NCI-H748 (cell line): ENCODE measurements around the gene COL23A1.

Source experiments
- DNase-seq: peaks from one replicate; lab custom pipeline; 2025; ENCODE audit not compliant: unreplicated experiment; lab: John Stamatoyannopoulos, UW

COL23A1 gene

DNA sequence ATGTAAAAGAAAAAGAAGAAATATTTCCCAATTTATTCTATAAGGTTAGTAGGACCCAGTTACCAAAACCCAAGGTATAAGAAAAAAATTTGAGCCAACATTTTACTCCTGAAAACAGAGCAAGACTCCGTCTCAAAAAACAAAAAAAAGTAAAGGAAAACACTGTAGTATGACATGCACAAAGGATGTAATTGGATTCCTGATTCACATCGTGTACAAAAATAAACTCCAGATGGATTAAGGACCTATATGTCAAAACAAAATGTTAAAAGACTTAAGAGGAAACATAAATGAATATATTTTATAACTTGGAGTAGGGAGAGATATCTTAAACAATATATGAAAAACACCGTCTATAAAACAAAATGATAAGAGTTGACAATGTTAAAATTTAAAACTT, 371.4 kb downstream of the COL23A1 start:
- no peak for DNase-seq

DNA sequence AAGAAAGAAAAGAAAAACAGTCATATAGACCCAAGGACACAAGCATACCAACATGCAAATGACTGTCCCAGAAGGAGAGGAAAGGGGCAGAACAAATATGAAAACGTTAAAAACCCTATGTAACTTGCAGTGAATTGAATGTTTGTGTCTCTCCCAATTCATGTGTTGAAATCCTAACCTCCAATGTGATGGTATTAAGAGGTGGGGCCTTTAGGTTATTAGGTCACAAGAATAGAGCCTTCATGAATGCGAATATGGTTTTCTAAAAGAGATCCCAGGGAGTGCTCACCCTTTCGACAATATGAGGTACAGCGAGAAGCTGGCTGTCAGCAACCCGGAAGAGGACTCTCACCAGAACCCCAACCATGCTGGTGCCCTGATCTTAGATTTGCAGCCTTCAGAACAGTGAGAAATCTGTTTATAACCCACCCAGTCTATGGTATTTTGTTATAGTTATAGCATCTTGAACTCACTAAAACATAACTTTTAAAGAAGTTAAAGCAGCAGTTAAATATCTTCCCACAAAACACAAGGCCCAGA, 371.9 kb downstream of the COL23A1 start:
- no peak for DNase-seq

DNA sequence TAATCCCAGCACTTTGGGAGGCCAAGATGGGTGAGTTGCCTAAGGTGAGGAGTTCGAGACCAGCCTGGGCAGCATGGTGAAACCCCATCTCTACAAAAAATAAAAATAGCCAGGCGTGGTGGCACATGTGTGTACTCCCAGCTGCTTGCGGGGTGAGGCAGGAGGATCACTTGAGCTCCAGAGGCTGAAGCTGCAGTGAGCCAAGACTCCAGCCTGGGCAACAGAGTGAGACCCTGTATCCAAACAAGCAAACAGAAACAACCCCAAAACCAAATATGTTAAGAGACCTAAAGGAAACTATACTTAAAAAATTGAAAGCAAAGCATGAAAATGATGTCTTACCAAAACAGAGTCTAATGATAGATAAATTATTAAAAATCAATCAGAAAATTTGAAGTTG, 373.4 kb downstream of the COL23A1 start:
- DNase-seq: no peak

DNA sequence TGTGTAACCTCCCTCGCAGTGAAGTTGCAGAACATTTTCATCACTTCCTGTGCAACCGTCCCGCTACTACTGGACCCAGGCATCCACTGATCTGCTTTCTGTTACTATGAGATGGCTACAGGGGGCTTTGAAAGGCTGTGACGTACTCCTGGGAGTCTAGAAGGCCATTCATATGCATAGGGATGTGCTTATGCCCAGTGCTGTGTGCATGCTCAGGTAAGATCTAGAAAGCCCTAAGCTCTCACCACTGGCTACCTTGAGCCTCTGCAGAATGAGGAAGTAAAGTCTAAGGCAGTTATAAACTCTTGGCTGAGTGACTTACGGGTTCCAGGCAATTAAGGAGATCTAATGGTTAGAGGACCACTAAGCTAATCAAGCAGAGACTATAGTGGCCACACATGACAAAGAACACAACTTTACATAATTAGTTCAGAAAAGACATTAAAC, 374.1 kb downstream of the COL23A1 start:
- no peak for DNase-seq

DNA sequence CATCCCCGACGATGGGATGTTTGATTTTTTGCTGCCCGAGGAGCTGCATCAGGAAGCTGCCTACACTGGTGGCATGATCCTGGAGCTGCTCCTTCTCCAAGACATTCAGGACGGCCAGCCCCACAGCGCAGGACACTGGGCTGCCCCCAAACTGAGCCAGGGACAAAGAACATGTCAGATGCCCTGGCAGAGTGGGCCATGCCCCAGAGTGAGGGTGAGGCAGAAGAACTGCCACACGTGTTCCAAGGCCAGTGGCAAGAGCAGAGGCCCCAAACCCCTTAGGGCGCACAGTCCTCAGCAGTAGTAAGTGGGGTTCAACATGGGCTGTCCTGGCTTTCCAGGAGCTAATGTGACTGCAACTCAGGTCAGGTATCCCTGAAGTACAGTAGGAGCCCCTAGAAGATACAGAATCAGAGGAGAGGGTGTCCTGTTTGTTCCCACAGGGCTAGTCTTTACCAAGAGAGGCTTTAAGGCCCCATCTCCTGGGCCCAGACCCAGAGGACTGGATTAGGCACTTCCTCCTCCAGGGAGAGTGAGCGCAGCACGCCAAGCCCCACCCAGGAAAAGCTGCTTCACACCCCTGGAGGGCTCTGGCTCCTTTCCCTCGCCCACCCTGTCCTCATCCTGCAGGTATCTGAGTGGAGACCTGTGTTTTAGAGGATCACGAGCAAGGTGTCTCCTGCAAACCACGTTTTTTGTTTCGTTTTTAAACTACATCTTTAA, 374.8 kb downstream of the COL23A1 start:
- DNase-seq: no peak

DNA sequence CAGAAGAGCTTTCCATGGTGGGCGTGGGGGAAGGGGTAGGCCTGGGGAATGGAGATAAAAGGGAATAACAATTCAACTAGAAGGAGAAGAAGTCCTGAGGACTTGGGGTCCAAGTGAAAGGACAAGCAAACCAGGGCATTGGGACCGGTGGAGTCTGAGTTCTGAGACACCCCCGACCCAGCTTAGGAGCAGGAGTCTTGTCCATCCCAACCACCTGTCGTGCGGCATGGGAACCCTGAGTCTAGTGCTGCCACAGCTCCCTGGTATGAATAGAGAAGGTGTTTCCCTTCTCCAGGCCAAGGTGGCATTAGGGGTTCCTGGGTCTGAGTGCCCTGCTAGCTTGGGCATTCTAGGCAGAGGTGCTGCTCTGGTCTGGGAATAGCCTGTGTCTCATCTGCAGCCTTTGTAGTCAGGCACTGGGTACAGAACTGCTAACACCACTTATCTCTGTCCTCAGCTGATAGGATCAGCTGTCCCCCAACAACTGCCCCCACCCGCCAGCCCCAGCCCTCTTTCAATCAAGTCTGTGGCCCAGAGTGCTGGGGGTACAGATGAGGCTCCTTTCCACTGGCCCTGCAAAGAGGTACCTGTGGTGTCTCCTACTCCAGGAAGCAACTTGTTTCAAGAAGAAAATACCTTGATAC, 375.9 kb downstream of the COL23A1 start:
- DNase-seq: no peak

DNA sequence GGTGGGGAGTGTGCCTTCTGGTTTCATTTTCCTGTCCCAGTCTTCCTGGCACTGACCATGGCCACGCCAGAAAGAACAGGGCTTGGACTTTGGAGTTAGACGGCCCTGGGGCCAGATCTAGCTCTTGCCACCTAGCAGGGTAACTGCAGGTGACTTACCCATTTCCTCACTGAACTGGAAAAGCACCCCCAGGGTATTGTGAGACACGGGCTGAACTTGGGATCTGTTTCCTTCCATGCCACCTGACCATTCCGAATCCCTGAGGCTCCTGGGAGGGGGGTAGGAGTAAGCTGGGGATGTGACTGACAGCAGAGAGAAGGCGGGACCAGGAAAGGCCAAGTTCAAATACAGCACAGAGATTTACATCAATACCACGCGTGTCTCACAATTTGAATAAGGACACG, 376.4 kb downstream of the COL23A1 start:
- DNase-seq: no peak

DNA sequence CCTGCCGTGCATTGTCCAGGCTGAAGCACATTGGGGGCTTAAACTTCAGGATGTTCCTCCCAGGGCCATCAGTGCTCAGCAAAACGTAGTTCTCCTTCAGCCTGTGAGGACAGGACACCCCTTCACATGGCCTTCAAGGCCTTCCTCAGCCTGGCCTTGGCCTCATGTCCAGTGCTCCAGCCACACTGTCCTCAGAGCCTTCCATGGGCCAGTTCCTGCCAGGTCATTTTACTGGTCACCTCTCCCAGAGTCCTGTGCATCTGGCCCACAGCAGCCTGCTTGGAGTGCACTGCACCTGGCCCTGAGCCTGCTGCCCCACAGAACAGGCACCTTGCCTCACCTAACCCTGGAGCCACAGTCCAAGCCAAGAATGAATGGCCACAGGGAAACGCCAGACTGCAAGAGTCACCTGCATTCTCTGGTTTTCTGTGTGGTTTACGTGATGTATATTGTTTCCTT, 377.2 kb downstream of the COL23A1 start:
- no peak for DNase-seq

DNA sequence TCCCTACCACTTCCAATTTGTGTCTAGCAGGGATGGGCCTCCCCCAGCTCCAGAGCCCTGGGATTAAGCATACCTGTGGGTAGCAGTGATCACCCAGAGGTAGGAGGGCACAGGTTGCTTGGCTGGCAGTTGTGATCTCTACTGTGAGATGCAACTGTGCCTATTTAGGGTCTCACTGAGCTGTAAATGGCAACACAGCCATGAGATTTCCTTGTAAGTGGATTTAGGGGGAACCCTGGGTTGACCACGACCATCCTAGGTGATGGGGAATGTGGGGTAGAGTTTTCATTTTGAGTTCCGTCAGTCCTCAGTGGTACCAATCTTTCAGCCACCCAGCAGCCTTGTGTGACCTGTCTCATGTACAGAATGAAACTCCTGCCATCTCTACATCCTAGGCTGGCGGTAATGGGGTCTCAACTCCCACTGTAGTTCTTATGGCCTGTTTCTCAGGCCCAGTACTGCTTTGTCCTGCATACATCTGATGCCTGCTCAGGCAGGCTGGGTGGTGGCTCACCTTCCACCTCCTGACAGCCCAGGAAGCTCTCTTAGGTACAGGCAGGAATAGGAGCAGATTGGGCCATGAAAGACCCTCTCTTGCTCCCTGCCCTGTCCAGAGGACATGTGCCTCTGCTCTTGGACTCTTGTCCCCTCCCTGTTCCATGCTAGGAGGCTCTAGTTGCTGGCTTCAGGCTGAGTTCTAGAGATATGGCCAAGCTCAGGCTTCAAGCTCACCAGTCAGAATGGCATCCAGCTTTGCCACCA, 377.8 kb downstream of the COL23A1 start:
- DNase-seq: no peak

DNA sequence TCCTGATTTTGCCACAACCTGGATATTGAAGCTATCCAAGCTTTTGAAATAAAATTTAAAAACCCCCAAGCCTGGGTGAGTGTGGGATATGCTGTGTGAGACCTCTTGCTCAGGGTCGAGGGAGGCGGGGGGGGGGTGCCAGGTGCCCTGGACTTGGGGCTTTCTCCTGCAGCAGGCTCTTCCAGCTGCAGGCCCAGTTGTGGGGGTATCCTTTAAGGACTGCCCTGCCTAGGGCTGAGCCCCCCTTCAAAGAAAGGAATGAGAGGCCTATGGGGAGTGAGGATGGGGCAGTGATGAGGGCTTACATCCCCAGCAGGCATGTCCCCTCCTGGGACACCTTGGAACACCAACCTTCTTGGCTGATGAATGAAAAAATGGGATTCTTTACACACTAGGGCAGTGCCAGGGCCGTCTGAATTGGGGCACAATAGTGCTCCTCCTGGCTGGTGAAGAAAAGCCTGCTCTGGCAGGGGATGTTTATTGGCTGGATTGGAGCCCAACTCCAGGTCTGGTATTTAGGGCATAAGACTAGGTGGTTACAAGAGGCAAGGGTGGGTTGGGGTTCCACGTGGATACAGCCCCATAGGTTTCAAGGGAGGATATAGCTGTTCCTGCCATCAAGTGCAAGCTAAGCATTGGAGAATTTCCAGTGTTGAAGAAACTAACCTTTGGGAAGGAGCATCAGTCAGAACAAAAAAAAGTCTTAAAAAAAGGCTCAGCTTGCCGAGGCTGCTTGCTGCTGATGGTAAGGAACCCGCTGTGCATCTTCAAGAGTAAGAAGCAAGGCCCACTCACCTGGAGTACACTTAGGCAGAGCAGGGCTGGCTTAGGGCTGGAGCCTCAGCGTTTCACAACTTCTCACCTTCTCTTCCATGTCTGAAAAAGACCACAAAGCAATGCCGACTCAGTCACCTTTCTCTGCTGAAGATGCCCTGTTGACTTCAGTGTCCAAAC, 378.8 kb downstream of the COL23A1 start:
- no peak for DNase-seq

DNA sequence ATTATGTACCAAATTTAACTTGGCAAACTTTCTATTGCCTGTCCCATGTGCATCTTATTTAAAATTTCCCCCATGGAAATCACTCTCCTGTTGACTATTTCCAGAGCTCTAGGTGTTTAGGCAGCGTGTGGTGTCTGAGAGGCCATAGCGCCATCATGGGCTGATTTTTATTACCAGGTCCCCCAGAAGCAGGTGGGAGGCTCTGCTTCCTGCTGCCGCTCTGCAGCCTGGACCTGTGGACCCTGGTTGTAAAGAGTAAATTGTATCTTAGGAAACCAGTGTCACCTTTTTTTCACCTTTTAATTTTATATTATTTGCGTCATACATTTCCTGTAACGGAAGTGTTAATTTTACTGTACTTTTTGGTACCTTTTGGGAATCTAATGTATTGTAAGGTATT, 379.5 kb downstream of the COL23A1 start:
- DNase-seq: no peak

DNA sequence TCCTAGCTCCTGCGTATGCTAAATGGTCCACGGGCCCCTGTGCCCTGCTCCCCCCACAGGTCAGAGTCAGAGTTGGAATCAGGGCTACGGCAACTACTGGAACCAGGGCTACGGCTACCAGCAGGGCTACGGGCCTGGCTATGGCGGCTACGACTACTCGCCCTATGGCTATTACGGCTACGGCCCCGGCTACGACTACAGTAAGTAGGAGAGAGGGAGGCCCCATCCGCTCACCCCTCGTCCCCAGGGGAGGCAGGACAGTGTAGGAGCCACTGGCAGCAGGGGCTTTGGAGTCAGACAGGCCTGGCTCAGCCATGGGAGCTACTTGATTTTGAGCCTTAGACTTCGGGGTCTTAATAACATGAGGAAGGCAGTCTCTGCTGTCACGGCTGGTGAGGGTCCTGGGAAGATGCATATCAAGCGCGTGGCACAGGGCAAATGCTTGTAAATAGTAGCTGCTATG, 380.1 kb downstream of the COL23A1 start:
- DNase-seq: no peak

DNA sequence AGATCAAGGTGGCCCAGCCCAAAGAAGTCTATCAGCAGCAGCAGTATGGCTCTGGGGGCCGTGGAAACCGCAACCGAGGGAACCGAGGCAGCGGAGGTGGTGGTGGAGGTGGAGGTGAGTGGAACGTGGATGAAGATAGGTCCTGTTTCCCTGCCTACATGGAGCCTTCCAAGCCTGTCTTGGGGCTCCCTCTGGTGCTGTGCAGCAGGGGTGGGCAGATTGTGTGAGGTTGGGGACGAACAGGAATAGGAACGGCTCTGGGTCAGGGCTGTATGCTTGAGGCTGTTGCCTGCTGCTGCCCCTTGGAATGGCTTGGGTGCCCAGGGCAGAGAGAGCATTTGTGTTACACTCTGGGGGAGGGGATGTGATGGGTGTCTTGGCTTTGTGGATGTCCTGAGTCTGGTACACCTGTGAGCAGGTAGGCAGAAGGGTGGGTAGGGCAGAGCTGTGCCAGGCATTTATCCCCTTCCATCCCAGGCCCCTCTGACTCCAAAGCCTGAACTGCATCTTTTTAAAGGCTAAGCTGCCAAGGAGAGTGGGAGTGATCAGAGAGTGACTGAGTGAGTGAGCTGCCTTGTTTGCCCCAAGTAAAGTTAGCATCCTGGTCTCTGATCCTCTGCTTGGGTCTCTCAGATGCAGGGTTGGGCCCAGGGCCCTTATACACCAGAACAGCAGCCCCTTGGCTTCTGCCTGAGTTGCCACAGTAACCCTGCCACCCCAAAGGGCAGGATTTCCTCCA, 380.7 kb downstream of the COL23A1 start:
- DNase-seq: no peak

DNA sequence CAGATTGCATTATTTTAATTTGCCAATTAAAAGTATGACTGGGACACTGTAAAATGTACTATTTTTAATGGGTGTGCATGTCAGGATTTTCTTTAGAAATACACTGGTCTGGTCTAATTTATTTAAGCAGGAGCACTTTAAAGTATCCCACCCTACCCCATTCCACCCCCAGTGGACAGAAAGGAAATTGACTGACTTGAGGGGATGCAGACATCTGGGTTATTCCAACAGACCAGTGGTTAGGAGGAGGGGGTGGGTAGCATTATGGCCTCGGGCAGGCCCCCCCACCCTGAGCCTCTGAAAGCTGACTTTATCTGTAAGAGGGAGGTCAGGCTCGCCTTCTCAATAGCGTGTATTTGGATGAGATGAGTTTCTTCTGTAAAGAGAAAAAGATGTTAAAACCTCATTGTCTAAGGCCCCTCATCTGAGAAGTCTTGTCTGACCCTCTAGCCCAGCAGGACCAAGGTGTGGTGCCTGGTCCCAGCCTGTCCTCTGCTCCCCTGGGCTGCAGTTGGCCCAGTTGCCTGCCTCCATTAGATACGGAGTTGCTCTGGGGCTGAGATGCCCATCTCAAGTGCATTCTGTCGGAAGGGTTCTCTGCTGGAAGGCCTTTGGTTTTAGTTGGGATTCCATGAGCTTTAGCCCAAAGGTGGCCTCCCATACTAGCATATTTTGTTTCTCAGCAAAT, 381.5 kb downstream of the COL23A1 start:
- DNase-seq: no peak

DNA sequence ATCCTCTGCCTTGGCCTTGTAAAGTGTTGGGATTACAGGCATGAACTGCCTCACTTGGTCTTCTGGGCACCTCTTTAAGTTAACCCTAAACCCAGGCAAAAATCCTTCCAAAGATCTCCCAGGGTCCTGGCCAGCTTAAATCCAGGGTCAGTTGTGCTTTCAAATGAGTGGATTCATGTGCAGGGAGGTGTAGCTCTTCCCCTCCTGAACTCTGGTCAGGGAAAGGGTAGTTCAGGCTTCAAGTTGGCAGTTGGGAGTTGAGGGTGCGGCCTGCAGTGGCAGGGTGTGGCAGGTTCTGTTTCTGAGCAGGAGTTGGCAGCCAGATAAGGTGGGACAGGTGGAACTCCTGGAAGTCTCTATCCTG, 382.3 kb downstream of the COL23A1 start:
- no peak for DNase-seq

DNA sequence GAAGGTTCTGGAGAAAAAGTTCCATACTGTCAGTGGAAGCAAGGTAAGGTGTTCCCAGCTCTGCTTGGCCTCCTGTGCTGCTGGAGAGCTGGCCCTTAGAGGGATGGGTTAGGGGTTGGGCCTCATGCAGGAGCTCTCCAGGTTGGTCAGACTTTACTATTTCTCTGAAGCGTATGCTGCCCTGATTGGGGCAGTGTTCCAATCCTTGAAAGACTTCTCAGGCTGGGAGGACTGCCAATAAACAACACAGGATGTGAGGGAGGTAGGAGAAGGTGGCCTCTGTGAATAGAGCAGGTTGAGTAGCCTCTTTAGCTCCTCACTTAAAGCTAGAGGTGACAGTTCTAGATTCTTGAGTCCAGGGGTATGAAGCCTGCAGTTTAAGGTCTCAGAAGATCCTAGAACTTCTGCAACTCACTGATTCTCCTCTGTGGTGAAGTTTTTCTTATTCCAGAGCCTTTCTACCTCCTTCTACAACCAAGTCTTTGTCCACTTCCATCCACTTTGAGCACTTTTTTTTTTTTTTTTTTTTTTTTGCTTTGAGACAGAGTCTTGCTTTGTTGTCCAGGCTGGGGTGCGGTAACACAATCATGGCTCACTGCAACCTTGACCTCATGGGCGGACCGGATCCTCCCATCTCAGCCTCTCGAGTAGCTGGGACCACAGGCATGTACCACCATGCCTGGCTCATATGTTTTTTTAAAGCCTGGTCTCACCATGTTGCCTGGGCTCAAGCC, 382.8 kb downstream of the COL23A1 start:
- DNase-seq: no peak

DNA sequence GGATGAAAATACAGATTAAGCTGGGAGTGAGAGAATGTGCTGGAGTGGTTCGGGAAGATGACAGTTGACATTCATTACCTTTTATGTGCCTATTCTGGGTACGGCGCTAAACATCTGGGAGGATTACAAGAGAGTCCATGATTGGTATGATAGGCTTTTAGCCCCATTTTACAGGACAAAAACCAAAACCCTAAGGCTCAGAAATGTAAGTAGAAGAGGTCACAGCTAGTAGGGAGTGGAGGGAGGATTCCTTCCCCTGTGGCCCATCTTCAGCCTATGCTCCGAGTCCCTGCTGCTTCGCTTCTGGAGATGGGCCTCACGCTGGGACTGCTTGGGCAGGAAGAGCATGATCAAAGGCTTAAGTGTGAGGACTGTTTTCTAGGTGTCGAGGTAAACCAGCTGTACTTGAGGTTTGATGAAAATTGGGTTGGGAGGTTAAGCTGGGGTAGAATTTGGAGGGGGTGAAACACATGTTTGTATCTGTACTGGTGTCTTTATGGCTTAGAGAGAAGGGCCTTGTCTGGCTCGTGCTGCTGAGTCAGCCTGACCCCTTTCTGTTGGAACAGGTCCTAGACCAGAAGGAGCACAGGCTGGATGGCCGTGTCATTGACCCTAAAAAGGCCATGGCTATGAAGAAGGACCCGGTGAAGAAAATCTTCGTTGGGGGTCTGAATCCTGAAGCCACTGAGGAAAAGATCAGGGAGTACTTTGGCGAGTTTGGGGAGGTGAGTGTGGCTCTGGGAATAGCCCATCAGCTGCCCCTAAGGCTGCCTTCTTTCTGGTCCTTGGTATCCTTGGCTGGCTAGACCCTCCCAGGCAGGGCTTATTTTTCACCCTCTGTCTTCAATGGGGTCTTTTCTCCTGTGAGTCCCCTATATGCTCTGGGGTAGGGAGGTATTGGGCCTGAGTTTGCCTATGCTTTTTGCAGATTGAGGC, 383.8 kb downstream of the COL23A1 start:
- no peak for DNase-seq

DNA sequence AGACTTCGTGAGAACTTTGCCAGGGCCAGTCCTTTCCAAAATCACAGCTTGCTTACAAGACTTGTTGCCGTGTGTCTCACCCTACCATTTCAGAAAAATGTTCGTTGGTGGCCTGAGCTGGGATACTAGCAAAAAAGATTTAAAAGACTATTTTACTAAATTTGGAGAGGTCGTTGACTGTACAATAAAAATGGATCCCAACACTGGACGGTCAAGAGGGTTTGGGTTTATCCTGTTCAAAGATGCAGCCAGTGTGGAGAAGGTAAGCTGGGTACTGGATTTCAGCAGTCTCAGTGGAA, 384.5 kb downstream of the COL23A1 start:
- DNase-seq: no peak
